ENCODE data around the gene ZNF577.
"Not testable (repeated sequence)": the region's sequence is repeated elsewhere in the genome, so short reads cannot be mapped to it uniquely, and the experiment has no call there.

Gene ZNF577

GRCh38 chr19:51919606-51920005, 31.9 kb upstream of the ZNF577 start:
- CTCF ChIA-PET, result no interaction called here
- POLR2A ChIA-PET, result no interaction called here
- DNase-seq (ENCODE audit: extremely low spot score), result no peak
- no peak for TF ChIP-seq CTCF (IDR thresholded peaks at IDR 0.05; ENCODE audit: control extremely low read depth, extremely low read depth, low read depth, missing control alignments)

DNA sequence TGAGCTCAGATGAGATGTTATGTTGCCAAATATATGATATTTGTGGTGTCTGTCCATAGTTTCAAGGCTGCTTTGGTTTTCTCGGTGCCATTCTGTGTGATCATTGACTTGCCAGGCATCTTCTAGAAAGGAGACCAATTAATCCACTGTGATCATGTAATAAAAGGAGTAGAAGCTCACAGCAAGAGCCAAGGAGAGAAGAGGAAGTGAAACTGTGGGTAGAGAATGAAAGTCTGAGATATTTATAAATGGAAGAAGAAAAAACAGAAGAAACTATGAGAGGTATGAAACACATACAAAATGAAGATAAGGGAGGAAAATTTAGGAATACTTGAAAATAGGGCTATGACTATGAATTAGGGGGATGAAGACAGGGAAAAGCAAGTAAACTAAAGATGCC, 28.4 kb upstream of the ZNF577 start:
- ChIA-PET CTCF (interaction anchor here (1.5 kb wide), 1 partner anchor 24 kb away, joined by 3 read pairs; no protein-coding TSS in a partner anchor), POLR2A (no interaction called here)
- TF ChIP-seq CTCF (IDR thresholded peaks at IDR 0.05; ENCODE audit: control extremely low read depth, extremely low read depth, low read depth, missing control alignments), result no peak
- no peak for DNase-seq (ENCODE audit: extremely low spot score)

DNA sequence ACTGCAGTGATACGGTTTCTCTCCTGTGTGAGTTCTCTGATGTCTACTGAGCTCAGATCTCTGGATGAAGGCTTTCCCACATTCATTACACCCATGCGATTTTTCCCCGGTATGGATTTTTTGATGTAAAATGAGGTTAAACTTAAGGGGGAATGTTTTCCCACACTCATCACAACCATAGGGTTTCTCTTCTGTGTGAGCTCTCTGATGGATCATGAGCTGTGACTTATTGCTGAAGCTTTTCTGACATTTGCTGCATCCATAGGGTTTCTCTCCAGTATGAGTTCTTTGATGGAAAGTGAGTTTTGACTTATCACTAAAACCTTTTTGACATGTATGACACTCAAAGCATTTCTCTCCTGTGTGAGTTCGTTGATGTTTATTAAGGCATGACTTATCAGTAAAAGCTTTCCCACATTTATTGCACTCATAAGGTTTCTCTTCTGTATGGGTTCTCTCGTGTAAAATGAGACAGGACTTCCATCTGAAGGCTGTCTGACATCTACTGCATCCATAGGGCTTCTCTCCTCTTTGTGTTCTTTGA, 27.6 kb upstream of the ZNF577 start:
- no peak for TF ChIP-seq CTCF (IDR thresholded peaks at IDR 0.05; ENCODE audit: control extremely low read depth, extremely low read depth, low read depth, missing control alignments)
- no peak for DNase-seq (ENCODE audit: extremely low spot score)
- ChIA-PET CTCF (interaction anchor here (1.5 kb wide), 1 partner anchor 25 kb away, joined by 3 read pairs; no protein-coding TSS in a partner anchor), POLR2A (no interaction called here)

DNA sequence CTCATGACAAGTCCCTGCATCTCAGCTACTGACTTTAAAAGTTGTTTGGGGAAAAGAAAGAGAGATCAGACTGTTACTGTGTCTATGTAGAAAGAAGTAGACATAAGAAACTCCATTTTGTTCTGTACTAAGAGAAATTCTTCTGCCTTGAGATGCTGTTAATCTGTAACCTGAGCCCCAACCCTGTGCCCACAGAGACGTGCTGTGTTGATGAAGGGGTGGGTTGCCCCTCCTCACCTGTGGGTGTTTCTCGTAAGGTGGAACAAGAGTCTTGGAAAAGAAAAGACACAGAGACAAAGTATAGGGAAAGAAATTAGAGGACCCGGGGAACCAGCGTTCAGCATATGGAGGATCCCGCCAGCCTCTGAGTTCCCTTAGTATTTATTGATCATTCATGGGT, 20.2 kb upstream of the ZNF577 start:
- CTCF ChIA-PET; POLR2A ChIA-PET; DNase-seq (ENCODE audit: extremely low spot score): not testable (repeated sequence)

- POLR2A ChIA-PET; CTCF ChIA-PET; DNase-seq (ENCODE audit: extremely low spot score): not testable (repeated sequence)
Observed at GRCh38 chr19:51906108-51906507, 18.4 kb upstream of the ZNF577 start.

DNA sequence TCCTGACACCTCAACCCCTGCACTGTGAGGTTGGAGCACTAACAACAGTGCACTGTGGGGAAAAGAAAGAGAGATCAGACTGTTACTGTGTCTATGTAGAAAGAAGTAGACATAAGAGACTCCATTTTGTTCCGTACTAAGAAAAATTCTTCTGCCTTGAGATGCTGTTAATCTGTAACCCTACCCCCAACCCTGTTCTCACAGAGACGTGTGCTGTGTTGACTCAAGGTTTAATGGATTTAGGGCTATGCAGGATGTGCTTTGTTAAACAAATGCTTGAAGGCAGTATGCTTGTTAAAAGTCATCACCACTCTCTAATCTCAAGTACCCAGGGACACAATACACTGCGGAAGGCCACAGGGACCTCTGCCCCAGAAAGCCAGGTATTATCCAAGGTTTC, 17.9 kb upstream of the ZNF577 start:
- DNase-seq (ENCODE audit: extremely low spot score); POLR2A ChIA-PET; CTCF ChIA-PET: not testable (repeated sequence)

DNA sequence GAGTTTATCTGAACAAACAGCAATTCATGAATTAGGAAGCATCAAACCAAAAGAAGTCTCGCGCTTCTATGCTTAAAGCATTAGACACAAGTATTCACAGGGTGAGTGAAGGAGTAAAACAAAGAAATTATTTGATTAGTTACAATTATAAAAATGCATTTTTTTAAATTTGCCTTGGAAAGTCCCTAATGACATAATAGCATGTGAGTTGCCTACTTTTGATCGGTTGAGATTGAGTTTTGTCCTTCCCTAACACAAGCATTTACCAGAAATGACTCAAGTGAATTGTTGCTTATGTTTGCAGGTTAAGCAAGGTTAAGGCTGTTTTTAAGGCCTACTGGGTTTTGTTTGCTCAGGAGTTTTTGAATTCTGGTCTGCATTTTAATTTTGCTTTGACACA, 17.5 kb upstream of the ZNF577 start:
- no peak for TF ChIP-seq CTCF (IDR thresholded peaks at IDR 0.05; ENCODE audit: control extremely low read depth, extremely low read depth, low read depth, missing control alignments)
- CTCF ChIA-PET, result no interaction called here
- no peak for DNase-seq (ENCODE audit: extremely low spot score)
- POLR2A ChIA-PET, result no interaction called here

DNA sequence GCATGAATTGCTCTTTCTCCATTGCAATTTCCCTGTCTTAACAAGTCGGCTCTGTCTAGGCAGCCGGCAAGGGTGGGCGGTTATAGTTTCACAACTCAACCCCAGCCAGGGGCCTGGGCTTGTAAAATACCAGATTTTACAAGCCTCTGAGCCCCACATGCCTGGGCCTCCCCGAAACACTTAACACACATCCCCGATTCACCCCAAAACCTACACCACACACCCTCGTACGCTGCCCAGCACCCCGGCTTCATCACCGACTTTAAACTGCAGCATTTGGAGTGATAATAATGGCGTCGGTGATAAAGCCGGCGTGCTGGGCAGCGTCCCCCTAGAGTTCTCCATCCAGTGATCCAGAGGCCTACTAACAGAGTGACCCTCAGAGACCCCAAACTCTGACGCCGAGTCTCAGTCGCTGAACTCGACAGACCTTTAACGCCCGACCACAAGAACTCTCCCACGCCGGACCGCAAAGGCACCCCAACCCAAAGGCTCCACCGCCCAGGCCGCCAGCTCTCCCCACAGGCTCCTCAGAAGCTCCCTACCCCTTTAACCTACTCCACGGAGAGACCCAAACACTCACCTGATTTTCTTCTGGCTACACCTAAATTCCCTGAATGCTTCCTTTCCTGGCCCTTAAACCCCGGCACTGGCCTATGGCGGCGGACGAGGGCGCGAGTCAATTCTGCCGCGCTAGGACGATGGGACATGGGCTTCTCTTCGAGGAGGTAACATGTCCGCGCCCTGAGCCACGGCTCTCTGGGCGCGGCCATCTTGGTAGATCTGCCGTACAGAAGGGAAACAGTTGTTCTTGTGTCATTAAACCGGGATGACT, 16.8 kb upstream of the ZNF577 start, which contains the start of gene ZNF649:
Gene ZNF649, minus strand, starts transcription at position 687 of the 835 bp plus-strand sequence. CDS start 4,910 bp downstream, outside the sequence.
- ChIA-PET POLR2A (no interaction called here), CTCF (no interaction called here)

More for the DNA sequence above, 16.8 kb upstream of the ZNF577 start, which contains the start of gene ZNF649:
- DNase-seq (ENCODE audit: extremely low spot score), result peak; percentile 87
- TF ChIP-seq CTCF (IDR thresholded peaks at IDR 0.05; ENCODE audit: control extremely low read depth, extremely low read depth, low read depth, missing control alignments), result no peak

Data from GM10248 (cell line).